Keratinocyte (primary cell): Measurements from ENCODE around the gene RNF151. TPM values are rescaled to one million over a fixed set of nuclear protein-coding genes. Genes with fewer than 3 reads are reported as not detected.

Experiments used
- DNase-seq: peaks from one replicate; pipeline ENCODE4 v3.0.0-alpha.2; 2011; ENCODE audit warnings: low read depth, missing footprints, low spot score
- FAIRE-seq: peaks from 2 replicates; lab custom pipeline; 2011; peaks lifted over from hg19 to GRCh38; lab: Jason Lieb, UNC
- H2AFZ ChIP-seq: 2 replicates; pipeline ENCODE4 v1.6.0; 2012; ENCODE audit warnings: low read length, control low read depth, inconsistent platforms; ENCODE audit not compliant: control insufficient read depth
- H3K27ac ChIP-seq: 2 replicates; pipeline ENCODE4 v1.5.1; 2011; ENCODE audit warnings: low read length; ENCODE audit not compliant: control insufficient read depth, insufficient read depth
- H3K27me3 ChIP-seq: 3 replicates; pipeline ENCODE4 v1.6.0; 2011; ENCODE audit warnings: low read length; ENCODE audit not compliant: control insufficient read depth, insufficient read depth; ENCODE audit errors: extremely low read depth
- H3K36me3 ChIP-seq, 2 experiments: 2 replicates in 1 of 2; 3 replicates in 1 of 2; pipeline ENCODE4 v1.5.1; 2011; ENCODE audit warnings: low read length in 2 of 2, mild to moderate bottlenecking in 1 of 2; ENCODE audit not compliant: control insufficient read depth in 2 of 2, insufficient read depth in 2 of 2; ENCODE audit errors: extremely low read depth in 1 of 2
- H3K4me1 ChIP-seq: 3 replicates; pipeline ENCODE4 v1.5.1; 2011; ENCODE audit warnings: low read length; ENCODE audit not compliant: control insufficient read depth, insufficient read depth; ENCODE audit errors: extremely low read depth
- H3K4me2 ChIP-seq: 3 replicates; pipeline ENCODE4 v1.6.0; 2011; ENCODE audit warnings: low read depth, low read length; ENCODE audit not compliant: control insufficient read depth, insufficient read depth; ENCODE audit errors: extremely low read depth
- H3K4me3 ChIP-seq, 3 experiments: fragments of 200-600 bp in 1 of 3; sonication (generic) in 1 of 3; 2 replicates in 2 of 3; 3 replicates in 1 of 3; pipeline ENCODE4 v1.5.1; 2011 to 2016; ENCODE audit warnings: low read length in 3 of 3, mild to moderate bottlenecking in 3 of 3, control low read depth in 2 of 3, inconsistent platforms in 1 of 3, low read depth in 1 of 3, mixed read lengths in 1 of 3, mixed run types in 1 of 3, moderate library complexity in 1 of 3; ENCODE audit not compliant: control insufficient read depth in 2 of 3, insufficient read depth in 2 of 3; ENCODE audit errors: extremely low read depth in 1 of 3
- H3K79me2 ChIP-seq: 2 replicates; pipeline ENCODE4 v1.6.0; 2012; ENCODE audit warnings: low read length; ENCODE audit not compliant: control insufficient read depth, insufficient read depth
- H3K9ac ChIP-seq: 3 replicates; pipeline ENCODE4 v1.6.0; 2011; ENCODE audit warnings: low read length; ENCODE audit not compliant: control insufficient read depth, insufficient read depth; ENCODE audit errors: extremely low read depth
- H3K9me1 ChIP-seq: 3 replicates; pipeline ENCODE4 v1.6.0; 2011; ENCODE audit warnings: low read length; ENCODE audit not compliant: control insufficient read depth, insufficient read depth; ENCODE audit errors: extremely low read depth
- H3K9me3 ChIP-seq: 2 replicates; pipeline ENCODE4 v1.5.1; 2012; ENCODE audit warnings: low read depth, low read length; ENCODE audit not compliant: control insufficient read depth
- H4K20me1 ChIP-seq: 3 replicates; pipeline ENCODE4 v1.6.0; 2011; ENCODE audit warnings: low read length; ENCODE audit not compliant: control insufficient read depth, insufficient read depth; ENCODE audit errors: extremely low read depth
- EZH2 ChIP-seq: IDR thresholded peaks from one replicate; pipeline ENCODE4 v1.6.1; 2012; ENCODE audit warnings: inconsistent platforms, mild to moderate bottlenecking, low read length, moderate library complexity
- dilution Hi-C: fragments of 300-500 bp; cut with MboI; formaldehyde crosslinking; loops from one replicate; pipeline ENCODE4 v1.7.0; 2020; ENCODE audit warnings: low sequenced_read_pairs; ENCODE audit not compliant: extremely low pct_ligation_motif_present
- polyA plus RNA-seq, 5 experiments: library from polyadenylated mRNA; depleted of rRNA in 3 of 5; stranded (reverse) in 3 of 5; stranded (forward) in 1 of 5; unstranded in 1 of 5; fragments of >200 nt; gene quantifications; 1 replicate in 1 of 5; 2 replicates in 3 of 5; 3 replicates in 1 of 5; pipeline versions ENCODE4 v1.2.1 to v1.2.3, GENCODE V29; 2011 to 2012; ENCODE audit warnings: missing spikeins in 2 of 5, low read depth in 1 of 5, low replicate concordance in 1 of 5
- TF ChIP-seq, protein P1 (sequence below), 3 experiments: IDR thresholded peaks in 1 of 3; conservative IDR thresholded peaks in 1 of 3; optimal IDR thresholded peaks in 1 of 3; 2 replicates in 2 of 3; 3 replicates in 1 of 3; pipeline versions ENCODE3 to v1.5.1; 2011; ENCODE audit warnings: low read length in 3 of 3, mild to moderate bottlenecking in 3 of 3, moderate library complexity in 2 of 3, control low read depth in 1 of 3, inconsistent platforms in 1 of 3; ENCODE audit not compliant: insufficient read depth in 2 of 3; ENCODE audit errors: extremely low read depth in 1 of 3

RNF151 gene
- polyA plus RNA-seq, 1 donor (not counting 4 experiments of a cell fraction or from before 2014, with no cell fraction given) = not detected

DNA sequence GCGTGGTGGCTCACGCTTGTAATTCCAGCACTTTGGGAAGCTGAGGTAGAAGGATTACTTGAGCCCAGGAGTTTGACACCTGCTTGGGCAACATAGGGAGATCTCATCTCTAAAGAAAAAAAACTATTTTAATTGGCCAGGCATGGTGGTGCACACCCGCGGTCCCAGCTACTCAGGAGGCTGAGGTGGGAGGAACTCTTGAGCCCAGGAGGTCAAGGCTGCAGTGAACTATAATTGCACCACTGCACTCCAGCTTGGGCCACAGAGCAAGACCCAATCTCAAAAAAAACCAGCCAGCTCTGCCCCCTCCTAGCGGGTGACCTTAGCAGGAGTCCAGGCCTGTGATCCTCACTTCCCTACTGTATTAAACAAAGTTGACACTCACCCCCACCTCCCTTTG, 42.6 kb upstream of the RNF151 start:
- H3K36me3 ChIP-seq = no peaks in the 10 kb centered on the region
- H3K27ac ChIP-seq = no peak overlapping the region
- no peaks in the 10 kb centered on the region for H4K20me1 ChIP-seq
- no peak overlapping the region for H2AFZ ChIP-seq
- H3K9me1 ChIP-seq = no peaks in the 10 kb centered on the region
- DNase-seq (no peak), FAIRE-seq (no peak)
- H3K9ac ChIP-seq = no peak overlapping the region
- no peaks in the 10 kb centered on the region for H3K9me3 ChIP-seq
- H3K79me2 ChIP-seq = no peaks in the 10 kb centered on the region
- no peak for TF ChIP-seq EZH2
- TF ChIP-seq, protein P1, sequence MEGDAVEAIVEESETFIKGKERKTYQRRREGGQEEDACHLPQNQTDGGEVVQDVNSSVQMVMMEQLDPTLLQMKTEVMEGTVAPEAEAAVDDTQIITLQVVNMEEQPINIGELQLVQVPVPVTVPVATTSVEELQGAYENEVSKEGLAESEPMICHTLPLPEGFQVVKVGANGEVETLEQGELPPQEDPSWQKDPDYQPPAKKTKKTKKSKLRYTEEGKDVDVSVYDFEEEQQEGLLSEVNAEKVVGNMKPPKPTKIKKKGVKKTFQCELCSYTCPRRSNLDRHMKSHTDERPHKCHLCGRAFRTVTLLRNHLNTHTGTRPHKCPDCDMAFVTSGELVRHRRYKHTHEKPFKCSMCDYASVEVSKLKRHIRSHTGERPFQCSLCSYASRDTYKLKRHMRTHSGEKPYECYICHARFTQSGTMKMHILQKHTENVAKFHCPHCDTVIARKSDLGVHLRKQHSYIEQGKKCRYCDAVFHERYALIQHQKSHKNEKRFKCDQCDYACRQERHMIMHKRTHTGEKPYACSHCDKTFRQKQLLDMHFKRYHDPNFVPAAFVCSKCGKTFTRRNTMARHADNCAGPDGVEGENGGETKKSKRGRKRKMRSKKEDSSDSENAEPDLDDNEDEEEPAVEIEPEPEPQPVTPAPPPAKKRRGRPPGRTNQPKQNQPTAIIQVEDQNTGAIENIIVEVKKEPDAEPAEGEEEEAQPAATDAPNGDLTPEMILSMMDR (optimal IDR thresholded peaks at IDR 0.05 in 1 of 3, IDR thresholded peaks at IDR 0.05 in 1 of 3, conservative IDR thresholded peaks at IDR 0.05 in 1 of 3; ENCODE audit: extremely low read depth in 1 of 3, insufficient read depth in 2 of 3, low read length in 3 of 3) = no peak
- no peak overlapping the region for H3K4me3 ChIP-seq
- H3K4me1 ChIP-seq = no peaks in the 10 kb centered on the region
- H3K4me2 ChIP-seq = no peak overlapping the region
- dilution Hi-C loops = no loop called here
- peaks cover 39% of the 10 kb centered on the region for H3K27me3 ChIP-seq

DNA sequence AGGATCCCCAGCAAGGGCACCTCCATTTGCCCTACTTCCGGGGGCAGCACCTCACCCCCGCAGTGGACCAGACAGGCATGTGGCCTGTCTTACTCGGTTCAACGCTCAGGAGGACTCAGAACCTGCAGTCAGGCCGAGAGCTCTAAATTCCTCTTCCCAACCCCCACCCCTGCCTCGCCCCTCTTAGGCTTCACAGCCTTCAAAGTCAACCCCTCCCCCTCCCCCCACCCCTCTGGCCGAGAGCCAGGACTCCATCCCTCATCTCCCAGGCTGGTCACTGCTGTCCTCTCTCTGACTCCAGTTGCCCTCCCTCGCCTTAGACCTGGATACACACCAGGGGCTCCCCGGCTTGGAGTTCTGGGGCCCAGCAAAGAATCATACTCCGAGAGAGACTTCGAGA, 40.4 kb upstream of the RNF151 start:
- no peak for FAIRE-seq
- no peak overlapping the region for H3K27ac ChIP-seq

More for the DNA sequence above, 40.4 kb upstream of the RNF151 start:
- Histone ChIP-seq H3K4me1 (peaks cover 5% of the 10 kb centered on the region), H2AFZ (no peak overlapping the region), H4K20me1 (no peaks in the 10 kb centered on the region), H3K9me1 (no peaks in the 10 kb centered on the region), H3K27me3 (peaks cover 17% of the 10 kb centered on the region), H3K36me3 (no peaks in the 10 kb centered on the region), H3K9me3 (no peaks in the 10 kb centered on the region), H3K9ac (no peak overlapping the region), H3K79me2 (no peaks in the 10 kb centered on the region), H3K4me3 (no peak overlapping the region), H3K4me2 (no peak overlapping the region)
- no peak for DNase-seq
- dilution Hi-C loops = no loop called here
- TF ChIP-seq EZH2 = no peak
- TF ChIP-seq, protein P1 (optimal IDR thresholded peaks at IDR 0.05 in 1 of 3, IDR thresholded peaks at IDR 0.05 in 1 of 3, conservative IDR thresholded peaks at IDR 0.05 in 1 of 3; ENCODE audit: extremely low read depth in 1 of 3, insufficient read depth in 2 of 3, low read length in 3 of 3) = no peak
